ENCODE measurements around the gene CEP126. TPM values are rescaled to one million over a fixed set of nuclear protein-coding genes. Genes with fewer than 3 reads are reported as not detected.

Gene CEP126, protein sequence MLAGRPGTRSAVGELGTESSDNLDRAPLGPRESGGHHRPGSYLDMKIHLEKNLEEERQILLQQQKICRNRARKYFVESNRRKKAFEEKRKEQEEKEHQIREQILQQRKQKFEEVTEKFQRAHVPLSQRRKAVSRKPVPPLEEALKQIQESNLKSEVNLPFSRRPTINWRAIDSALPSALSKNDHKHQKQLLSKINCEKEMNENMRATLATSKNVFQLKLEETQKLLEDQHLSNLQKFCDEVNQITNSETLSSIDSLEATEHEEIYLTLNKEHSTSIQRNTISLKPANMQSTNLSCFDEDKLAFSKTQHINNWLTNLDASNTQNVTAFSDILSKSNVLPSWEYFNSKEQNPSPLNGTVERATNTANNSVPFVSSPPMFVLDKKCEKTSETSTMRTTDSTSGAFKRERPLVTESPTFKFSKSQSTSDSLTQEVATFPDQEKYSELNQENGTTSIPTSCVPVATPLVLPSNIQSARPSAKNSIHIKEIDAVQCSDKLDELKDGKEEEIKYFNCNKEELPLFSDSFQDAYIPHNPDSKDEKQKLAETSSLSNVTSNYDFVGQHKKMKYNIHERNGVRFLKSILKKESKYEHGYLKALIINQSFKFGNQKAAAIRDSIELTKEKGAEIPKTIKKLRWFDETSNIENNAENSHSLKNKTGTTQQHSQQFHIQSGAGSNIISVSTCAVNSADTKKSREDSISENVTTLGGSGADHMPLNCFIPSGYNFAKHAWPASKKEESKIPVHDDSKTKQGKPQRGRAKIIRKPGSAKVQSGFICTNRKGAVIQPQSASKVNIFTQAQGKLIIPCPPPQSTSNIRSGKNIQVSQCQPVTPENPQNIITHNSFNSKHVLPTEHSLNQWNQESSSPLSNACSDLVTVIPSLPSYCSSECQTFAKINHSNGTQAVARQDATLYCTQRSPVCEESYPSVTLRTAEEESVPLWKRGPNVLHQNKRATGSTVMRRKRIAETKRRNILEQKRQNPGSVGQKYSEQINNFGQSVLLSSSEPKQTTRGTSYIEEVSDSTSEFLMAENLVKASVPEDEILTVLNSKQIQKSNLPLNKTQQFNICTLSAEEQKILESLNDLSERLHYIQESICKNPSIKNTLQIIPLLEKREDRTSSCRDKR
- total RNA-seq (ENCODE audit: low replicate concordance): 2.1 and 5.8 TPM in 2 replicates
- long read RNA-seq, partial matches to known transcripts: 1 of 2 reads
- long read RNA-seq, other reads (novel, unspliced or antisense): 1 of 2 reads

DNA sequence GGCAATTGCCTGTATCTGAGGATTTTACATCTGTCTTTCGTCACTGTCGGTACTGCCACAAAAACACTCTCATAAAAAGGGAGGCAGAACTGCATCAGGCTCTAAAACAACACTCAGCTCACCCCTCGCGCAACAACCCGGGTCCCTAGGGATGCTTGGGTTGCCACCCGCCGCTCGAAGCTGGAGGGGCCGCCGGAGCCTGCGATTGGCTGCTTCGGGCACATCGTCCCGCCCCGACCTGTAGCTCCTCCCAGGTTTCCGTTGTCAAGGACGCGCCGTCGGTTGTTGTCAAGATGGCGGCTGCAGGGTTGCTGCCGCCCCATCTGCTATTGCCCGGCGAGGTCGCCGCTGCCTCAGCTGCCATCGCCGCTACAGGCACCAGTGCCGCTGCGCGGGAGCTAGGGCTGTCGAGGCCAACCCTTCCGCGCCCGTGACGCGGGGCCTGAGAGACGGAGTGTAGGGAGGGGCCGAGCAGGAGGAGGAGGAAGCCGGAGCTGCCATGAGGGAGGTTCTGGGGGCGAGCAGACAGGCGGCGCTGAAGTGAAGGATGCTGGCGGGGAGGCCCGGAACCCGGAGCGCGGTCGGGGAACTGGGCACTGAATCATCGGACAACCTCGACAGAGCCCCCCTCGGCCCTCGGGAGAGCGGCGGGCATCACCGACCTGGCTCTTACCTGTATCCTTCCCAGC is at the start of gene CEP126:
TSS of gene CEP126 (plus strand) at position 273 of the 689 bp plus-strand sequence. CDS start at position 548, 275 bp downstream.
- H3K9me3 Mint-ChIP-seq: no peaks in the 10 kb centered on the region

DNA sequence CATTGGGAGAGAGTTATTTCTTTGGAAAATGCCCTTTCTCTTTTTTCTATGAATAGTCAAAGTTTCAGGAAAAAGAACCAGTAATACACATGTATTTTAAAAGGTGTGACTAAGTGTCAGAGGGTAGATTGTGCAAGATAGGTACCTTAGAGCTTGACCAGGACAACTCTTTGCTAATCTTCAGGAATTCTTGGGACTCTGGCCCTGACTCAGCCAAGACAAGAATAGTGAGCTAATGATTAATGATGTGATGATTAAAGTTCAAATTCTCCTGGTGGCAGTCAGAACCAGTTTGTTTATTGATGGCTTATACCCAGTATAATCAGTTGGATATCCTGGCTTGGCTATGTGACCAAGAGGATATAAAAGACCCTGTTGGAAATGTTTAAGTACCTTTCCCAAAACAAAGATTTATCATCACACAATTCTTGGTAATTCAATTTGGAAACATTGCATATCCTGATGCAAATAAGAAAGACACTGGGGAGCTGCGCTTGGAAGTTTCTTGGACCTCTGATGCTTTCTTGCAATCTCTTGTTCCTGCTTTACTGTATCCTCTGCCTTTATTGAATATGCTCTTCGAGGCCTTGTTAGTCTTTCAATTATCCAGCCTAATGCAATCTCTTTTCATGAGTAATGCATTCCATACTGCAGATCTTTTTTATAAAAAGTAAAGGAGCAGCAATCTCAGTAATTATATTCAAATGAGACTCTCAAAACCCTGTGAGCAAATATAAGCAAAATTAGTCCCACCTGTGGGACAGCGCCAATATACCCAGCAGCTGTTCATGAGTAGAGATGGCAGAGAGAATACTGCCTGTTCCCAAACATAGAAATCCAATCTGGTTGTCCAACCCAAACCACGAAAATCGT is 48.0 kb upstream of the CEP126 start:
- no peaks in the 10 kb centered on the region for H3K36me3 Mint-ChIP-seq
- peaks cover 6% of the 10 kb centered on the region for H3K9me3 Mint-ChIP-seq
- peaks cover 7% of the 10 kb centered on the region for H3K27me3 Mint-ChIP-seq
- no peaks in the 10 kb centered on the region for H3K4me1 Mint-ChIP-seq (ENCODE audit: unreplicated experiment)
- no peak for DNase-seq (ENCODE audit: extremely low spot score, unreplicated experiment)
- H3K4me3 Mint-ChIP-seq: no peak overlapping the region
- TF ChIP-seq, protein P1, sequence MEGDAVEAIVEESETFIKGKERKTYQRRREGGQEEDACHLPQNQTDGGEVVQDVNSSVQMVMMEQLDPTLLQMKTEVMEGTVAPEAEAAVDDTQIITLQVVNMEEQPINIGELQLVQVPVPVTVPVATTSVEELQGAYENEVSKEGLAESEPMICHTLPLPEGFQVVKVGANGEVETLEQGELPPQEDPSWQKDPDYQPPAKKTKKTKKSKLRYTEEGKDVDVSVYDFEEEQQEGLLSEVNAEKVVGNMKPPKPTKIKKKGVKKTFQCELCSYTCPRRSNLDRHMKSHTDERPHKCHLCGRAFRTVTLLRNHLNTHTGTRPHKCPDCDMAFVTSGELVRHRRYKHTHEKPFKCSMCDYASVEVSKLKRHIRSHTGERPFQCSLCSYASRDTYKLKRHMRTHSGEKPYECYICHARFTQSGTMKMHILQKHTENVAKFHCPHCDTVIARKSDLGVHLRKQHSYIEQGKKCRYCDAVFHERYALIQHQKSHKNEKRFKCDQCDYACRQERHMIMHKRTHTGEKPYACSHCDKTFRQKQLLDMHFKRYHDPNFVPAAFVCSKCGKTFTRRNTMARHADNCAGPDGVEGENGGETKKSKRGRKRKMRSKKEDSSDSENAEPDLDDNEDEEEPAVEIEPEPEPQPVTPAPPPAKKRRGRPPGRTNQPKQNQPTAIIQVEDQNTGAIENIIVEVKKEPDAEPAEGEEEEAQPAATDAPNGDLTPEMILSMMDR (conservative IDR thresholded peaks at IDR 0.05): no peak
- H3K27ac Mint-ChIP-seq: no peak overlapping the region

More for the DNA sequence above, at the start of gene CEP126:
- Mint-ChIP-seq H3K27ac (peak within 1 kb of the TSS; percentile 63), H3K27me3 (no peaks in the 10 kb centered on the region), H3K36me3 (no peaks in the 10 kb centered on the region), H3K4me3 (peak within 1 kb of the TSS; percentile 95), H3K4me1 (ENCODE audit: unreplicated experiment) (peaks cover 15% of the 10 kb centered on the region)
- TF ChIP-seq, protein P1 (conservative IDR thresholded peaks at IDR 0.05): peak; percentile 46
- peak; percentile 95 for DNase-seq (ENCODE audit: extremely low spot score, unreplicated experiment)

DNA sequence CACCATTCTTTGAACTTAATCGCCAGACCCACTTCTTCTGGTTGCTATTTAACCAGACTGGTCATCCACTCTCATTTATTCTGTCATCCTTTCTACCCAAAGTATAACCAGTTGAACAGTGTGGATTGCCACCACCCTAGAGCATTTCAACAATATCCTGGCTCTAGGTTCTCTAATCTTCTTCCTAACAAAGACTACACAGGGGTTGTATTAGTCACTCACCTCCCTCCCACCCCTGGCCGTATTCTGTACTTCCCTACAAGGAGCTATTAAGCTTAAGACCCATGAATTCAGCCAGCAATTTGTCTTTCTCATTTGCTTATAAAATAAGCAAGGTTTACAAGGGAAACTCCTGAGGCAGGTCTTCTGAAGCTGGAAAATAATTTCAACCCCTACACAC is 46.9 kb upstream of the CEP126 start:
- no peak overlapping the region for H3K27ac Mint-ChIP-seq
- no peak overlapping the region for H3K4me3 Mint-ChIP-seq
- DNase-seq (ENCODE audit: extremely low spot score, unreplicated experiment): no peak
- H3K36me3 Mint-ChIP-seq: no peaks in the 10 kb centered on the region
- TF ChIP-seq, protein P1 (conservative IDR thresholded peaks at IDR 0.05): no peak
- H3K4me1 Mint-ChIP-seq (ENCODE audit: unreplicated experiment): no peaks in the 10 kb centered on the region
- H3K9me3 Mint-ChIP-seq: peaks cover 6% of the 10 kb centered on the region
- H3K27me3 Mint-ChIP-seq: peaks cover 7% of the 10 kb centered on the region

DNA sequence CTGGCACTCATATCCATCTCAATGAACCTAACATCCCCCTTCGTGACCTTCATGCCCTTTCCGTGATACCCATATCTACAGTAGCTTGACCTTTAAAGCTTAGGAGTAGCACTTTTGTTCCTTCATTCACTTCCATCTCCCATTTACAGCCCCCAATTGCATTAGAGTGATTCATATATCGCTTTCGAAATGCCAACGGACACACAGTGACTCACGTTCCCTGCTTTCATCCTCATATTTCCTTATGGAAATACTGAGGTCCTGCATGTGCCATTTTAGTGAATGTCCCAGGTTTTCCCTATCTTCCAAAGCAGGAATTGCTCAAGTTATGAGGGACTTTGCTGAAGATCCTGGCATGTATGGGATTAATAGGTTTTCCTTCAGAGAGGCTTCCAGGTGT is 44.3 kb upstream of the CEP126 start:
- H3K4me1 Mint-ChIP-seq (ENCODE audit: unreplicated experiment): no peaks in the 10 kb centered on the region

More for the DNA sequence above, 44.3 kb upstream of the CEP126 start:
- Mint-ChIP-seq H3K36me3 (no peaks in the 10 kb centered on the region), H3K27me3 (peaks cover 10% of the 10 kb centered on the region), H3K27ac (no peak overlapping the region), H3K4me3 (no peak overlapping the region), H3K9me3 (no peaks in the 10 kb centered on the region)
- DNase-seq (ENCODE audit: extremely low spot score, unreplicated experiment): no peak
- TF ChIP-seq, protein P1 (conservative IDR thresholded peaks at IDR 0.05): no peak
